Measurements from ENCODE around the gene MAST4.

The MAST4 gene

GRCh38 chr5:67176936-67177335, 580.7 kb downstream of the MAST4 start:
- no peak for FAIRE-seq

DNA sequence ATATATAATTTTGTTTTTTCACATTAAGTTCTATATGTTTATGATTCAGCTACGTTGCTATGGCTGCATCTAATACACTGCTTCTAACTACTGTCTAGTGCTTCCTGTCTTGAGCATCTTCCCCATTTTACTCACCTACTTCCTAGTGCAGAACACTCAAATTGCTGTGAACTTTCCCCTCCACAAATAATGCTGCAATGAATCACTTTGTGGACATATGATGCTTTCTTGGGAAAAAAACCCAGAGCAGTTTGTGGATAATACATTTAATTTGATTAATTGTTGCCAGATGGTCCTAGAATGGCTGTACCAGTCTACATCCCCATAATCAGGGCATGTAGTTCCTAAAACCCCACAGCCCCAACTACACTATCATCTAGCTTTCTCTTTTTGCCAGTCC, 581.9 kb downstream of the MAST4 start:
- FAIRE-seq = no peak

- no peak for FAIRE-seq
Observed at GRCh38 chr5:67178966-67179365, 582.8 kb downstream of the MAST4 start.

GRCh38 chr5:67179697-67180361, 583.6 kb downstream of the MAST4 start:
- no peak for FAIRE-seq

DNA sequence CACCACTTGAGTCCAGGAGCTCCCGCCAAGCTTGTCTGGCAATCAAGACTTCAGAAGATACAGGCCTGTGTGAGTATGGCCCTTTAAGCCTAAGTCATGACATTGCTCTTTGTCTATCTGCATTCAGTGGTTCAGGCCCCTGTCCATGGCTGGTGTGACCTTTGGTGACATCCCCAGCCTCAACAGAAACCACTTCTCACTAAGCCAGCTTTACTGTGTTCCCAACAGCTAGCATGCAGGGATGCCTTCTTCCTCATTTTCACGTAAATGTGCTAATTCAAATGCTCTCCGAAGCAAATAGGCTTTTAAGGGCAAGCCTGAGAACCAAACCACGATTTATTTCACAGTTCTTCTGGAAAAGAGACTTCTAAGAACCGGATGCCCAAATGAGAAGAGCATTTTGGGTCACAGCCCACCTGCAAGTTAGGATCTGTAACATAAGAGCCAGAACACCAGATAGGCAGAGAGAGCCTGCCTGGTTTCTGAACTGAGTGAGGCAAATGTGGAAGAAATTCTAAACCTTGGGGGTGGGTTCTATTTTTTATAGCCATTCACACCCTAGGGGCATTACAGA, 585.5 kb downstream of the MAST4 start:
- FAIRE-seq = no peak

DNA sequence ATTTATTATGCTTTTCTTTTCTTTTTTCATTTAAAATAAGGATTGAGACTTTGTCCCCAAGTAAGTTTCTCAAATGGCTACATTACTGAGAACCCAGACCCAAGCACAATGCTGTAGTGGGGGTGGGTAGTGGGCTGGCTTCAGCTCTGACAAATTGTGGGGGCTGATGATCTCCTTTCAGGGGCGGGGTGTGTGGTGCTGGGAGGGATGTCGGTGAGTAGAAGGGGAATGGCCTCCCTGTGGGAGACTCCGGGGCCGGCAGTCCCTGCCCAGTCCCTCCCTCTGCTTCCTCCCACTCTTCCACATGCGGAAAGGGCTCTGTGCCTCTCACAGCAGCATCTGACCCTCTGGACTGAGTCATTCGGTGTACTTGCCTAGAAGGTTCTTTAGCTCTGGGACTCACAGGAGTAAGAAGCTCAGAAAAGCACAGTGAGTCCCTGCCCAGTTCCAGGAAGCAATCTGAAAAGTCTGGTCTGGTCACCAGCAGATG, 586.2 kb downstream of the MAST4 start:
- no peak for FAIRE-seq

DNA sequence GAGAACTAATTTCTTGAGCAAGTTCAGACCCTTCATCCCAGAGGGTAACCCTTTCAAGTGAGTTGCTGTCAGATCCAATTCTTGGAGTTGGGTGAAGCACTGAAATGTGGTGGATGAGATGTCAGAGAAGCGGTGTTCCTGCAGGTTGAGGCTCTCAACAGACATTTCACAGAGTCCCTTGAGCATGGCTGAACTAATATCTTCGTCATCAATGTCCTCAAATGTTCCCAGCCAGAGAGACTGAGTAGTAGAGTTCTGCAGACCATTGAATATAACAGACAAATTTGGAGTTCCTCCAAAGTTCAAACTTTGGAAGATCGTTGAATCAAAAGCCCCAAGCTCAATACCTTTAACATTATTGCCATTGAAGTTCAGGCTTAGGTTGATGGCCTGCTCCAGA, 587.7 kb downstream of the MAST4 start:
- no peak for FAIRE-seq

GRCh38 chr5:67187006-67187715, 591.0 kb downstream of the MAST4 start:
- FAIRE-seq = no peak

DNA sequence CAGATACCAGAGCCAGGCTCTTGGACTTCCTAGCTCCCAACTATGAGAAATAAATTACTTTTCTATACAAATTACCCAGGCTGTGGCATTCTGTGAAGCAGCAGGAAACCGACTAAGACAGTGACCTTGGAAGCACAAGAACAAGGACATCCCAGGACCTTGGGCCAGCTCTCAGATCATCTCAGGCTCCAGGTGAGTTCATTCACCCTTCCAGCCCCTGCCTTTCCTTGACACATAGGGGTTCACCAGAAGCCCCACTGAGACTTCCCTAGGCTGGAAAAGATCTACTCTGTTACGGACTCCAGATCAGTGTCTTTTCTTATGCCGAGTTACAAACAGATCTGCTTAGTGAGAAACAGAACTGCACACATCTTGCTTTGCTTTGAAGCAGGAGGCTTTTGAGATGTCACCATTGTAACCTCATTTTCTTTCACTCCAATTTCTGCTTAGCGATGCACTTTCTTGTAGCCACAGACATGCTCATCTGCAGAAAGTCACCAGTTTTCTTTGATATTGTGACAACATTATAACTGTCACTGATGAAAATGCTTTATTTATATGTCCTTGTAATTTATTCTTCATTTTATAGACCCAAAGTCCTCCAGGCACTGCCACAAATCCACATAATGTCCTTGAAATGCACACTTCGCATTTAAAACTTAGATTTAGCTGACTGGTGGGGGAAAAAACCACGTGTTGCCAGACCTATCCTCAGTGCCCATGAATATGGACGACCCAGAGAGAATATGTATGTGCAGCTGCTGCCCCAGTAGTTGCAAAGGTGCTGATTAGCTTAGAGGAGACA, 592.3 kb downstream of the MAST4 start:
- FAIRE-seq = no peak

DNA sequence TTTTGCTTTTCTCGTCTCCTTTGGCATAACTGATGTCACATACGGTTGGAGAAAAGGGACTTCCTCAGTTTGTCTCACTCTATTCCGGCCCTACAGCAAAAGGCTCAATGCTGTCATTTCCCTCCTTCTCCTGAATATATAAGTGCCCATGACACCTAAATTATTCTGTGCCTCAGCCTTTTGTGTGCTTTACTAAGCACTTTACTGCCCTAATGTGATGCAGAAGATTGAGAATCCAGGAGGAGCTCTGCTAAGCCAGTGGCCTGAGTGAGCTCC, 592.8 kb downstream of the MAST4 start:
- FAIRE-seq = no peak

GRCh38 chr5:67189931-67190330, 593.7 kb downstream of the MAST4 start:
- no peak for FAIRE-seq

- no peak for FAIRE-seq
Observed at GRCh38 chr5:67190410-67190809, 594.2 kb downstream of the MAST4 start.

GRCh38 chr5:67190861-67191260, 594.7 kb downstream of the MAST4 start:
- no peak for FAIRE-seq

- no peak for FAIRE-seq
Observed at GRCh38 chr5:67192719-67193438, 596.7 kb downstream of the MAST4 start.

GRCh38 chr5:67193439-67193807, 597.2 kb downstream of the MAST4 start:
- no peak for FAIRE-seq

DNA sequence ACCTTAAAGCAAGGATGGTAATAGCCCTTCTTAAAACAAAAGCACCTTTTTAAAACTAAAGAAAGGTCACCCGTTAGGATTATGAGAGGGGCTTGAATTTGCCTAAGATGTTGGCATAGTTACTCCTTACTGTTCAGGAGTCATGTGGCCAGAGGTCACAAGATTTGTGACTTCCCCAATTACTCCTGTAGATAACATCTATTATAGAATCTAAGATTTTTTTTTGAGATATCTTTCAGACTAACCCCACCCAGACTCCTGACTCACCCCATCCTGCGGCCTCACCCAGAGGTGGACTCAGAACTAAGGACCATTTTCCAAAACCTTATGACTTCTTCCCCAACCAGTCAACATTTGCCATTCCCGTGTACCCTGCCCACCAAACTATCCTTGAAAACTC, 598.0 kb downstream of the MAST4 start:
- no peak for FAIRE-seq

- FAIRE-seq = no peak
Observed at GRCh38 chr5:67195406-67196275, 599.4 kb downstream of the MAST4 start.

DNA sequence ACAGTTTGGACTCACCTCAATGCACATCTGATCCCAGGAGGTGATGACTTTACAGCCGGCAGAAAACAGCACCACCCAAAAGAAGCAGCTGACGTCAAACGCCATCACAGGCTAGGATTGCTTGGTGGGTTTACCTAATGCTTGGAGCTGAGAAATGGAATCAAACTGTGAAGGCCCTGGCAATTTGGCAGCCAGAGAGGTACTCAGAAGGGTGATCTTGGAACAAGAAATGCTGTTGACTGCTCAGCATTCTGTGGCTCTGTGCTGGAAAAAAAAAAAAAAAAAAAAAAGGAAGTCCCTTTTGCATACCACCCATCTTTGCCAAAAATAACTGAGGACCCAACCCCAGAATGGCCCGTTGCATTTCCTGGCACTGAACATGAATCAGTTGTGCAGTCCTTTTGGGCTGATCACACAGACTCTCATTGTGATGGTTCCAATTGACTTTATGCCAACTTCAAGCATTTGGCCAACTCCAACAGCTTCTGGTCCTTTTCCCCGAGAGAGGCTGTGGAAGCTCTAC, 600.4 kb downstream of the MAST4 start, which contains the start of gene CD180:
Gene CD180, minus strand, starts transcription at position 263 of the 523 bp plus-strand sequence. Its CDS starts 158 bp downstream, at position 105.
- no peak for FAIRE-seq

DNA sequence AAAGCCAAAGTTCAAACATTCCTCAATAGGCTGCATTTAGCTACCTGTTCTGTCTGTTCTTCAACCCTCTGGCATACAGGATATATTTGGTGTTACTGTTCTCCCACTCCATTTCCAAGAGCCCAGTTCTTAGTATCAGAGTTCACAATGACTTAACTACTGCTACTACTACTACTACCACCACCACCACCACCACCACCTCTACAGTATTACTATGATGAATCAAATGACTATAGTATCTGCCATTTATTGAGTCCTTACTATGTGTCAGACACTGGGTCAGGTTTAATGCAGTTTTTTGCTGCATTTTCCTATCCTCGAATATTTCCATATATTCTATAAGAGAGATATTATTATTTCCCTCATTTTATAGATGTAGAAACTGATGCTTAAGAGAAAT, 601.3 kb downstream of the MAST4 start:
- no peak for FAIRE-seq

DNA sequence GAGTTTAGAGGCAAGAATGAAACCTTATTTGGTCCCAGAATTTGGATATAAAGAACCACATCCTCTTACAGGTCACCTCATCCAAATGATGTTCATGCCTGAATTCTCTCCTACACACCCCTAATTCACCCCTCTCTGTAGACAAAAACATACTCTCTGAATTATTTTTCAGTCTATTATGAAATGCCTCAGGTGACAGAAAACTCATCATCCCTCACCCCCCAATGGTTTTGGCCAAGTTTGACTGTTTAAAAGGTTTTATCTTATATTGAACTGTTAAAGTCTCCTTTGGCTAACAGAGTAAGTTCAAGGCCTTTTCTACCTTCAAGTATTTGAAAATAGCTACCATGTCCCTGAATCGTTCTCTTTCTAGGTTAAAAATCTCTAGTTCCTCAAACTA, 602.7 kb downstream of the MAST4 start:
- FAIRE-seq = no peak

- FAIRE-seq = no peak
Observed at GRCh38 chr5:67199859-67200258, 603.7 kb downstream of the MAST4 start.

All from TTC549 (cell line).